Naive thymus-derived CD4-positive, alpha-beta T cell (primary cell): ENCODE data around the gene BICD2. TPM values are rescaled to one million over a fixed set of nuclear protein-coding genes. Genes with fewer than 3 reads are reported as not detected.
"Not testable (repeated sequence)": the region's sequence is repeated elsewhere in the genome, so short reads cannot be mapped to it uniquely, and the experiment has no call there.

Experiments used
- ATAC-seq: fragments of 150-1000 bp; cut with Tn5 transposase; 2 replicates; pipeline ENCODE4 v1.10.0; 2021; ENCODE audit warnings: mild to moderate bottlenecking, moderate library complexity
- CTCF ChIA-PET: fragments of 350-600 bp; sonication (Branson Sonifier 250); formaldehyde crosslinking; loops from one replicate; lab custom pipeline; 2021; ENCODE audit warnings: antibody characterized with exemption; lab: Charles Lee
- POLR2A ChIA-PET: fragments of 350-600 bp; sonication (Branson Sonifier 250); formaldehyde crosslinking; loops from one replicate; lab custom pipeline; 2021; ENCODE audit warnings: antibody characterized with exemption, inconsistent platforms; lab: Charles Lee
- DNase-seq, 9 donors: peaks; one replicate each; pipeline versions ENCODE4 v3.0.0 to v3.0.0-alpha.2; 2020 to 2022; ENCODE audit warnings: mixed read lengths in 1 of 9
- H3K27ac ChIP-seq: one replicate; pipeline ENCODE4 v1.7.0; 2013; ENCODE audit warnings: mild to moderate bottlenecking, low read depth, low read length, moderate library complexity
- H3K27me3 ChIP-seq, 2 donors: one replicate each; pipeline ENCODE4 v1.7.0; 2013; ENCODE audit warnings: low read length in 2 of 2, mild to moderate bottlenecking in 2 of 2, moderate library complexity in 2 of 2; ENCODE audit not compliant: control insufficient read depth in 2 of 2, insufficient read depth in 2 of 2
- H3K36me3 ChIP-seq, 3 experiments: 1 replicate in 2 of 3; 2 replicates in 1 of 3; pipeline ENCODE4 v1.7.0; 2013; ENCODE audit warnings: low read length in 3 of 3, mild to moderate bottlenecking in 3 of 3, moderate library complexity in 1 of 3; ENCODE audit not compliant: insufficient read depth in 3 of 3, control insufficient read depth in 2 of 3
- H3K4me1 ChIP-seq, 2 donors: one replicate each; pipeline ENCODE4 v1.7.0; 2013; ENCODE audit warnings: low read length in 2 of 2, mild to moderate bottlenecking in 2 of 2, moderate library complexity in 1 of 2; ENCODE audit not compliant: control insufficient read depth in 2 of 2, insufficient read depth in 2 of 2
- H3K4me3 ChIP-seq: 2 replicates; pipeline ENCODE4 v1.7.0; 2013; ENCODE audit warnings: mild to moderate bottlenecking, low read length
- H3K9me3 ChIP-seq, 3 experiments: 1 replicate in 2 of 3; 2 replicates in 1 of 3; pipeline ENCODE4 v1.7.0; 2013; ENCODE audit warnings: low read length in 3 of 3; ENCODE audit not compliant: control insufficient read depth in 2 of 3
- H3K27ac Mint-ChIP-seq, 9 donors: one replicate each; pipeline ENCODE4 v1.8.0; 2020 to 2022; ENCODE audit warnings: mixed read lengths in 9 of 9, mild to moderate bottlenecking in 8 of 9, moderate library complexity in 5 of 9, inconsistent platforms in 2 of 9
- H3K27me3 Mint-ChIP-seq, 5 donors: one replicate each; pipeline ENCODE4 v1.8.0; 2021 to 2022; ENCODE audit warnings: mixed read lengths in 5 of 5, mild to moderate bottlenecking in 1 of 5
- H3K36me3 Mint-ChIP-seq, 5 donors: one replicate each; pipeline ENCODE4 v1.8.0; 2020 to 2022; ENCODE audit warnings: mixed read lengths in 5 of 5, mild to moderate bottlenecking in 3 of 5, inconsistent platforms in 1 of 5
- H3K4me1 Mint-ChIP-seq, 7 donors: one replicate each; pipeline ENCODE4 v1.8.0; 2020 to 2022; ENCODE audit warnings: mixed read lengths in 7 of 7, mild to moderate bottlenecking in 3 of 7, inconsistent platforms in 1 of 7
- H3K4me3 Mint-ChIP-seq, 10 donors: one replicate each; pipeline ENCODE4 v1.8.0; 2020 to 2022; ENCODE audit warnings: mild to moderate bottlenecking in 10 of 10, mixed read lengths in 10 of 10, moderate library complexity in 6 of 10, inconsistent platforms in 2 of 10
- H3K9me3 Mint-ChIP-seq, 11 donors: one replicate each; pipeline ENCODE4 v1.8.0; 2020 to 2022; ENCODE audit warnings: mixed read lengths in 11 of 11, mild to moderate bottlenecking in 4 of 11, inconsistent platforms in 1 of 11, moderate library complexity in 1 of 11
- intact Hi-C, 2 donors: fragments of 100-400 bp; cut with micrococcal nuclease; formaldehyde crosslinking; loops; one replicate each; pipeline ENCODE4 v1.15.1; 2023
- polyA plus RNA-seq, 2 donors: library from polyadenylated mRNA; unstranded; fragments of 300-500 nt; fragmentation: Illumina TruSeq; gene quantifications; one replicate each; pipeline ENCODE4 v1.2.3, GENCODE V29; 2021
- total RNA-seq, 6 experiments: library from RNA in 5 of 6; stranded (reverse) in 5 of 6; gene quantifications; 1 replicate in 5 of 6; 2 replicates in 1 of 6; pipeline ENCODE4 v1.2.3 and lab custom pipeline; 2021 to 2026

Gene BICD2
- total and polyA plus RNA-seq, 7 experiments from 2014 or later: 7.4 to 28.8 (median 27.4) TPM

GRCh38 chr9:92807031-92807756, 42.6 kb upstream of the BICD2 start:
- H3K27ac Mint-ChIP-seq: no peak overlapping the region
- ATAC-seq (no peak), DNase-seq (peak in 4 of 9 donors; percentile 4 to 25 (median 16))
- Histone ChIP-seq H3K27ac (no peak overlapping the region), H3K4me3 (peak overlapping the region; percentile 30), H3K36me3 (no peaks in the 10 kb centered on the region), H3K4me1 (peaks cover 6% of the 10 kb centered on the region in 2 donors), H3K27me3 (peaks cover 19 to 30% of the 10 kb centered on the region in 2 donors), H3K9me3 (no peaks in the 10 kb centered on the region)
- H3K36me3 Mint-ChIP-seq: peaks cover 0 to 2% (median 0%) of the 10 kb centered on the region in 5 donors
- H3K4me1 Mint-ChIP-seq: peaks cover 7 to 28% (median 10%) of the 10 kb centered on the region in 7 donors
- H3K9me3 Mint-ChIP-seq: no peaks in the 10 kb centered on the region
- H3K27me3 Mint-ChIP-seq: peaks cover 37 to 50% (median 44%) of the 10 kb centered on the region in 5 donors
- intact Hi-C loops: loop anchor here in 1 of 2 donors (5.0 kb wide), 2 partner anchors 70 to 90 kb away; partner anchors contain the start of gene ZNF484
- H3K4me3 Mint-ChIP-seq: peak overlapping the region; percentile 25 to 88 (median 70)
- POLR2A ChIA-PET: interaction anchor here (0.8 to 1.5 kb wide), 4 partner anchors 137 to 158 kb away, joined by 3 to 8 read pairs (median 4); partner anchors contain the start of gene IPPK
- CTCF ChIA-PET: interaction anchor here (1.1 to 1.4 kb wide), 2 partner anchors 16 to 72 kb away, joined by 5 to 7 read pairs; no protein-coding TSS in a partner anchor

- POLR2A ChIA-PET: no interaction called here
- Histone ChIP-seq H3K27me3 (peaks cover 8 to 21% of the 10 kb centered on the region in 2 donors), H3K27ac (no peak overlapping the region), H3K36me3 (no peaks in the 10 kb centered on the region), H3K4me1 (peaks cover 3 to 4% of the 10 kb centered on the region in 2 donors), H3K4me3 (no peak overlapping the region), H3K9me3 (no peaks in the 10 kb centered on the region)
- Mint-ChIP-seq H3K9me3 (peaks cover 0 to 2% (median 0%) of the 10 kb centered on the region in 11 donors), H3K4me1 (peaks cover 7 to 24% (median 10%) of the 10 kb centered on the region in 7 donors), H3K36me3 (peaks cover 0 to 5% (median 0%) of the 10 kb centered on the region in 5 donors), H3K4me3 (no peak overlapping the region), H3K27me3 (peaks cover 24 to 34% (median 25%) of the 10 kb centered on the region in 5 donors), H3K27ac (no peak overlapping the region)
- no peak for ATAC-seq
- CTCF ChIA-PET: no interaction called here
- intact Hi-C loops: loop anchor here in 1 of 2 donors (5.0 kb wide), 2 partner anchors 73 to 87 kb away; partner anchors contain the start of gene ZNF484
- DNase-seq: no peak
These were observed 40.1 kb upstream of the BICD2 start for GRCh38 chr9:92804727-92805126.

- ATAC-seq (no peak), DNase-seq (no peak)
- Histone ChIP-seq H3K36me3 (no peaks in the 10 kb centered on the region), H3K27ac (no peak overlapping the region), H3K27me3 (no peaks in the 10 kb centered on the region), H3K4me3 (no peak overlapping the region), H3K4me1 (no peaks in the 10 kb centered on the region), H3K9me3 (no peaks in the 10 kb centered on the region)
- H3K27ac Mint-ChIP-seq: no peak overlapping the region
- peaks cover 0 to 3% (median 0%) of the 10 kb centered on the region in 11 donors for H3K9me3 Mint-ChIP-seq
- peaks cover 0 to 46% (median 18%) of the 10 kb centered on the region in 5 donors for H3K27me3 Mint-ChIP-seq
- ChIA-PET CTCF (interaction anchor here (0.6 kb wide), 1 partner anchor 34 kb away, joined by 3 read pairs; no protein-coding TSS in a partner anchor), POLR2A (interaction anchor here (1.6 kb wide), 1 partner anchor 34 kb away, joined by 4 read pairs; the partner anchor contains the start of gene BICD2)
- H3K4me3 Mint-ChIP-seq: no peak overlapping the region
- peaks cover 0 to 8% (median 0%) of the 10 kb centered on the region in 5 donors for H3K36me3 Mint-ChIP-seq
- intact Hi-C loops: loop anchor here in 1 of 2 donors (10.0 kb wide), 1 partner anchor 844 kb away; the partner anchor contains the start of gene ROR2
- peaks cover 0 to 11% (median 0%) of the 10 kb centered on the region in 7 donors for H3K4me1 Mint-ChIP-seq
These were observed 33.7 kb upstream of the BICD2 start for GRCh38 chr9:92798358-92798757.

- H3K9me3 ChIP-seq, H3K36me3 Mint-ChIP-seq, H3K9me3 Mint-ChIP-seq, H3K4me1 ChIP-seq, H3K4me3 ChIP-seq, H3K36me3 ChIP-seq, H3K27ac ChIP-seq, POLR2A ChIA-PET, H3K4me3 Mint-ChIP-seq, H3K27ac Mint-ChIP-seq, DNase-seq, ATAC-seq, H3K27me3 ChIP-seq: not testable (repeated sequence)
- Mint-ChIP-seq H3K27me3 (peaks cover 0 to 46% (median 20%) of the 10 kb centered on the region in 5 donors), H3K4me1 (peaks cover 0 to 11% (median 0%) of the 10 kb centered on the region in 7 donors)
- CTCF ChIA-PET: interaction anchor here (1.4 kb wide), 1 partner anchor 657 kb away, joined by 4 read pairs; no protein-coding TSS in a partner anchor
- intact Hi-C loops: loop anchor here in 1 of 2 donors (10.0 kb wide), 1 partner anchor 842 kb away; the partner anchor contains the start of gene ROR2
These were observed 31.7 kb upstream of the BICD2 start for GRCh38 chr9:92796337-92796804.

GRCh38 chr9:92795598-92796336, 31.1 kb upstream of the BICD2 start:
- H3K4me3 Mint-ChIP-seq: no peak overlapping the region
- Histone ChIP-seq H3K27me3 (no peaks in the 10 kb centered on the region), H3K4me3 (no peak overlapping the region), H3K36me3 (no peaks in the 10 kb centered on the region), H3K27ac (no peak overlapping the region), H3K4me1 (no peaks in the 10 kb centered on the region), H3K9me3 (no peaks in the 10 kb centered on the region)
- ChIA-PET CTCF (interaction anchor here (1.4 kb wide), 1 partner anchor 656 kb away, joined by 4 read pairs; no protein-coding TSS in a partner anchor), POLR2A (no interaction called here)
- ATAC-seq: no peak
- peaks cover 5 to 46% (median 21%) of the 10 kb centered on the region in 5 donors for H3K27me3 Mint-ChIP-seq
- H3K9me3 Mint-ChIP-seq: peaks cover 0 to 3% (median 0%) of the 10 kb centered on the region in 11 donors
- H3K36me3 Mint-ChIP-seq: peaks cover 0 to 8% (median 0%) of the 10 kb centered on the region in 5 donors
- no peak overlapping the region for H3K27ac Mint-ChIP-seq
- DNase-seq: no peak
- intact Hi-C loops: loop anchor here in 1 of 2 donors (10.0 kb wide), 1 partner anchor 841 kb away; the partner anchor contains the start of gene ROR2
- H3K4me1 Mint-ChIP-seq: peaks cover 2 to 15% (median 3%) of the 10 kb centered on the region in 7 donors

- POLR2A ChIA-PET: no interaction called here
- Histone ChIP-seq H3K36me3 (no peaks in the 10 kb centered on the region), H3K4me1 (no peaks in the 10 kb centered on the region), H3K27me3 (no peaks in the 10 kb centered on the region), H3K9me3 (no peaks in the 10 kb centered on the region), H3K4me3 (no peak overlapping the region), H3K27ac (no peak overlapping the region)
- Mint-ChIP-seq H3K9me3 (peaks cover 0 to 3% (median 0%) of the 10 kb centered on the region in 11 donors), H3K27me3 (peaks cover 6 to 46% (median 21%) of the 10 kb centered on the region in 5 donors), H3K36me3 (peaks cover 0 to 7% (median 0%) of the 10 kb centered on the region in 5 donors), H3K4me3 (no peak overlapping the region), H3K4me1 (peaks cover 2 to 15% (median 7%) of the 10 kb centered on the region in 7 donors), H3K27ac (no peak overlapping the region)
- CTCF ChIA-PET: interaction anchor here (1.4 kb wide), 1 partner anchor 655 kb away, joined by 4 read pairs; no protein-coding TSS in a partner anchor
- DNase-seq (no peak), ATAC-seq (no peak)
- intact Hi-C loops: loop anchor here in 1 of 2 donors (10.0 kb wide), 1 partner anchor 840 kb away; the partner anchor contains the start of gene ROR2
These were observed 30.4 kb upstream of the BICD2 start for GRCh38 chr9:92795000-92795399.
